GM18858 (cell line): ENCODE results near the gene ATXN1L.
A peak's percentile ranks its signal among the peaks of the same experiment; 100 is the strongest.
"Not testable (repeated sequence)": the region's sequence is repeated elsewhere in the genome, so short reads cannot be mapped to it uniquely, and the experiment has no call there.

ENCODE experiments used
- ATAC-seq: cut with Tn5 transposase; IDR thresholded peaks from one replicate; pipeline ENCODE4 v1.9.1; 2021; ENCODE audit not compliant: unreplicated experiment

Gene ATXN1L

DNA sequence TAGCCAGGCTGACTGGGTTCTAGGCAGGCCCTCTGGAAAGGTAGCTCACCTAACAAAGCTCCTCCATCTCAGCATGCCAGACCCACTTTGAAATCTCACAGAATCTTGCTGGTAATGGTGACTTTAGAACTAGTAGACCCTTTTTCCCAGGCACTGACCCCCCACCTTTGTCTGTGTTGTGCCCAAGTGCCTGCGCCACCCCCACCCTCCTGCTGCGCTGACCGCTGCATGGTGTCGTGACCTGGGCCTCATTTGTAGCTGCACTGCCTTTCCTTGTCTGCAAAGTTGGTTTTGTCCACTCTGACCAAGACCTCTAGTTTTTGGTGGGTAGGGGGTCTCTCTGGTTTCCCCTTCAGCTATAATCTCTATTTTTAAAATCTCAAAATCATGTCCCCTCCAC is 6.8 kb downstream of the ATXN1L start:
- ATAC-seq, result no peak

DNA sequence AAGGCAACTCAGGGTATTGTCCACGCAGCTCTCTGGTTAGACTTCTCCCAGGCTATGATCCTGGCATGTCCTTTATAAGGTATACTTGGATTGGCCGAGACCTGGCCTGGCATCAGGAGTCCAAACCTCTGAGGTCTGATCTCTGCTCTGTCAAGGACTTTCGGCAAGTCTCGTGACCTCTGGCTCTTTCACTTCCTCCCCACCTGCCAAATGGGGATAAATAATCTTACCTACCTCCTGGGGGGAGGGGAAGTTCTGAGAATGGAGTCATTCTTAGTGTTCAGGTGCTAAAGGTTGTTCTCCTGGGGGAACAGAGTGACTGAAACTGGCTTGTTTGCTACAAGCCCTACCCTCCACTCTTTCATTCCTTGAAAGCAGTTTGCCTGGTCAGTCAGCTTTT is 7.6 kb downstream of the ATXN1L start:
- ATAC-seq, result peak; percentile 46

DNA sequence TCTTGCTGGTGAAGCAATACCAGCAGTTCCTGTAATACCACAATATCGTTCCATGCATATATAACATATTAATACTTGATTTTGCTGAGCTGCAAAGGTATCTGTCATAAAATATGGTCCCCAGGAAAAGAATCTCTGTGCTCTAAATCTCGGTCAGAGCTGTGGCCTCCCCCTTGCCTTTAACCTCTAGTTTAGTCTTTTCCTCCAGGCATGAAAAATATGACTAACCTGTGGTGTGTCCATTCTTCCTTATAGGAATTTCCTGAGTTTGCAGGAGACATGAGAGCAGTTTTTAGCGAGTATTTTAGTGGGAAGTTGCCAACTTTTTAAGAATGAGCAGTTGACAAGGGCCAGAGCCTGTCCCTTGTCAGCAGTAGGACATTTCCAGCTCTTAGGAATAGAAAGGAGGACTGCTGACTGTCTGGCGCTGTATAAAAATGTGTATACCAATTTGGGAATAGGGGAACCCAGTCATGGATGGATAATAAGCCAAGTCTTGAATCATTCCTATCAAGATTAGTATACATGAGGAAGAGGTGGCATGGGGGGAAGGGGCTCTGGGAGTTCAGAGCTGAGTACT is 8.7 kb downstream of the ATXN1L start:
- ATAC-seq, result no peak

DNA sequence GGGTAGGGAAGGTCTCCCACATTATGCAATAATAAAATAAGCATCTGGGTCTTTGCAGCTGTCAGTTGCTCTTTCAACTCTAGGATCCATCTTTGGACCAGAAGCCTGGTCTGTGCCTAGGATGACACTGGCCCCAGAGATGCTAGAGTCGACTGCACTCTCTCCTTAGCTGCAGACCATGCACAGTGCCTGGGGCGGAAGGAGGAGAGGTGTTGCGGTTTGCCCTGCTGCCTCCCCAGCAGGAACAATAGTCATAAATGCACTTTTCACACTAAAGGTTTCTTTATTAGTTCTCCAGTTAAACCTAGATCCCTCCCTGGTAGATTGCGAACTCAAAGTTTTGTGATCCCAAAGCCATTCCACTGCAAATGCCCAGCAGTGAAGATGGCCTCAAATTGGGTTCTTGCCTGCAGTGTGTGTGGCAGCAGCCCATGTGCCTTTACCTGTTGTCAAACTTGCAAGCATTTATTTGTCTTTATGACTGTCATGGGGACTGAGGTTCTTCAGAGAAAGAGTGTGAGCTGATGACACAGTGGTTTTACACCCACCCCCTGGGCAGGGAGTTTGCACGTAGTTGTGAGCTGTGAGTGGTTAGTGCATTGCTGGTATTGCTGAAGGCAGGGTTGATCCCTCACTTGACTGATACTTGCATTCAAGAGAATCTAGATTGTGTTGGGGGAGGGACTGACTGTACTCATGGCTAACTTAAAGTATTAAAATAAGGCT is 10.3 kb downstream of the ATXN1L start:
- ATAC-seq, result no peak

DNA sequence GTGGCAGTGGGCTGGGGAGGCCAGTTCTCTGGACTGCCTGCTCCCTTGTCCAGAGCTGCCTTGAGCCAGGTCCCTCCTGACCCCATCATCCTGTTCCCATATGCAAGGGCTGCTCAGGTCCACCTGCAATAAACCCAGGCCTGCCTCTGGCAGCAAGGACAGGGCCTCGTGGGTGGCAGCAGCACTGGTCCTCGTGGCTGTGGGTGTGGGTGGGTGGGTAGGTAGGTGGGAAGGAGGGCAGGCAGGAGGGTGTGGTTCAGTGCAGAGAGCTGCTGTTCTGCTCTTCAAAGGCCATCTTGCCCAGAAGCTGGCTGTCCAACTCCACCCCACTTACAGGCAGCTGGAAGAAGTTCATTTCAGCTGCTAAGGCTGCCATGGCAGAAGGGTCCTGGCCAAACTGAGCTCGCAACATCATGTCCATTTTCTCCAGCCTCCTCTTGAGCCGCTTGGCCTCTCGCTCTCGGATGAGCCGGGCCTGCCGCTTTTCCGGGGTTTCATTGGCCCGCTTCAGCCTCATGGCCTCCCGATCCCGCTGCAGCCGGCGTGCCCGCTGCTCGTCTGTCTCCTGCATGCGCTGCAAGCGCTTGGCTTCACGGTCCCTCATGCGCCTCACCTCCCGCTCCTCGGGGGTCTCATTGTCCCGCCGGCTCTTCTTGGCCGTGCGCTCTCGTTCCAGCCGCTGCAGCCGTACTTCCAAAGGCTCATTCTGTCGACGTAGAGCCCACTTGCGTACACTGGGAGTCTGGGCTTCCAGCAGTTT is 14.2 kb downstream of the ATXN1L start:
- no peak for ATAC-seq

DNA sequence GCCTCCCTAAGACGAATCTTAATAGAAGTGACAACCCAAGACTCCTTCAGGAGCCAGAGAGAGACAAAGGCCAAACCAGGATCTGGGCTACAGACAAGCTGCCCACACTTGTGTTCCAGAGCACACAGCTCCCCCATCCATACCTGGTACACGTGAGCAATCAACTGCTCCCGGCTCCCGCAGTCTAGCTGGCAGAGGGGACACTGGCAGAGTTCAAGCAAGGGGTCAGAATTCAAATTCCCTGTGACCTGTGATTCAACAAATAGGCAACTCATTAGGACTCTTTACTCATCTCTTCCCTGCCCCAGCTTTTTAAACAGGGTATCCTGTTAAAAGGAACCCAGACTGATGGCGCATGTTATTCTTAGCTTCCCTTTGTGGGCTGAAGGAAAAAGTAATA is 18.2 kb downstream of the ATXN1L start:
- no peak for ATAC-seq

DNA sequence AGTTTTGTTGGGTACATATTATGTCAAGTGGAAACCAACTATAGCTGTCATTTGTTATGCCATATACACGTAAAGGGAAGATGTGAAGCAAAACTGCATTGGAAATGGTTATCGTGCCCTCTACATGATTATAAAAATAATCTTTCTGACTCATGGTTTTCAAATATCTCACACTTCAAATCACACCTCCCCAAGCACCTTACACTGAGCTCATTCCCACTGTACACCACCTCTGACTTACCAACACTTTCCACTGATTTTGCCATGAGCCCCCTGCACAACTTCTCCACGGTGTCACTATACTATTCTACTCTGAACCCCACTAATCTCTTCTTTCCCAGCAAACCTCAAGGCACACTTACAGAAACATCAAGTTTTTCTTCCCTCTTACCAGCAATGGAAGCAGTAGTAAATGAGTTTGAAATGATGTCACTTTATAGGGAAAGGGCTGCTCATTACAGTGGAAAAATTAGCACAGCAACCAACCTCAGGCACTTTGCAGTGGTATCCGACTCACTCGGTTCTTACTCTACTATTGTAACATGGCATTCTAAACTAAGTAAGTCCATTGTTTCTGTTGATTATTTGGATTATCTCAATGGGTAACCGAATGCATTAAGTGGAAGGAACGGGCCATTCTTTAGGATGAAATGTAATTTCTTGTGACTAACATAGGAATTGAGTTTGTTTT is 19.5 kb downstream of the ATXN1L start:
- ATAC-seq, result no peak

DNA sequence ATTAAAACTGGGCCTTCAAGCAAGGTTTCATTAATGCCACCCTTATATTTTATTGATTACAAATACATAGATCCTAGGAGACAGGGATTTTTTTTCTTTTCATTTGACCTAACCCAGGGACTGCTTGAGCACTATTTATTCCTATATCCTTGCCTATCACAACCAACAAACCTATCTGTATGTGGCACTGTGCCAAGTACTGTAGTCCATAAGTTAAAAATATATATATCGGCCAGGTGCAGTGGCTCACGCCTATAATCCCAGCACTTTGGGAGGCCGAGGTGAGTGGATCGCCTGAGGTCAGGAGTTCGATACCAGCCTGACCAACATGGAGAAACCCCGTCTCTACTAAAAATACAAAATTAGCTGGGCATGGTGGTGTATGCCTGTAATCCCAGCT is 21.4 kb downstream of the ATXN1L start:
- ATAC-seq, result not testable (repeated sequence)

DNA sequence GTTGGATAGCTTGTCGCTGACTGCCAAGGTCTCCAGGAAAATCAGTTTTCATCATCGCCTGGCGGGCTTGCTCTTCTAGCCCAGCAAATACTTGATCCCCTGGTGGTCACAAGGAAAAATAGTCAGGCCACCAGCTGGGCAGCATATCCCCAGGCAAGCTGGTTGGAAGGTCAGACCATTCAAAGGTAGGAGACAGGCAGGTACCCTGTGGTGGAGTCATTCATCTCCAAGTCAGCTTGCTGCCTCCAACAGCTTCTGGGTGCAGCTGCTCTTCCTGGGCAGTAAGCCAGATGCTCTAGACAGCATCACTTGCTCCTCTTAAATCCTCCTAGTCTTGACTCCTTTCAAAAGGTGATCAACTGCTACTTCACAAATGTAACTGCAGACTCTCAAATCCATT is 22.2 kb downstream of the ATXN1L start:
- no peak for ATAC-seq

DNA sequence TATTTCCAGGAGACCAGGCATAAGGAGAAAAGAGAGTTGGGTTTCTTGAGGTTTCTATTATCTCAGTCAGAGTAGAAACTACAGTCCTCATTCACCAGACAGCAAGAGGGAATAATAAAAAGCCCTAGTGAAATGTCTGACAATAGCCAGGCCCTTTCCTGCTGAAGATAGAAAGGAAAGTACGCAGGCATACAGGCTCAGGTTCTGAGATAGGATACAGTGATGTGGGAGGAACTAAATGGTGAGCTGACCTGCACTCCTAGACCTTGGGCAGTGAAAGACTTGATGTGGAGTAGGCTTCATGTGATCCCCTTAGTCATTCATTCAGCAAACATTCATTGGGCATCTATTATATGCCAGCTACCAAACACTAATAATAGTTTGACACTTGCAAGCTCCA is 23.3 kb downstream of the ATXN1L start:
- ATAC-seq, result no peak

DNA sequence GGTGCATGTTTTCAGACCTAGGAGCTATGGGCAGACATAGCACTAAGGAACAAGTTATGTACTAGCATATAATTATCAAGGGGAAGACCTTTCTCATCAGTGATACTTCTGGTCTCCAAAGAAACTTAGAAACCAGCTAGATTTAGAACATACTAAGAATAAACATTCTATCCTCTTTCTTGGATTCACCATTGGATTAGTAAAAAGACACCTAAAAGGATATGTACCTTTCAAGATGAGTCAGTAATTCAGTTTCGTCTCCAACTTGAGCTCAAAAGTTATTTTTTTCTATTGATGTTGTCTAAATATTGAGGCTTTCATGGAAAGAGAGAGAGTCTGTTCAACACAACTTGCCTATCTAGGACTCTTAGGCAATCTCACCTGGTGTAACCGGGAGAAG is 25.0 kb downstream of the ATXN1L start:
- no peak for ATAC-seq

DNA sequence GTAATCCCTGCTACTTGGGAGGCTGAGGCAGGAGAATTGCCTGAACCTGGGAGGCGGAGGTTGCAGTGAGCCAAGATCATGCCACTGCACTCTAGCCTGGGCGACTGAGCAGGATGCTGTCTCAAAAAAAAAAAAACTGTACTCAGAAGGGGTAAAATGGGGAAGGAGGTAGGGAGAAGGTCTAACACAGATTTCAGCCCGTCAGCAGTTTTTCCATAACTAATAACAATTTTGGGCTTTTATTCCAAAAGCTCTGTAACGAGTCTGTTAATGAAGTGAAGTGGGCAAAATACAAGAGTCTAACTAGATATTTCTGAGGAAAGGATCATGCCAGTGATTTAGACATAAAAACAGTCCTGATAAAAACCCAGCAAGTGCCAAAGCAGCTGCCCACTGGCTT is 27.4 kb downstream of the ATXN1L start:
- ATAC-seq, result no peak

DNA sequence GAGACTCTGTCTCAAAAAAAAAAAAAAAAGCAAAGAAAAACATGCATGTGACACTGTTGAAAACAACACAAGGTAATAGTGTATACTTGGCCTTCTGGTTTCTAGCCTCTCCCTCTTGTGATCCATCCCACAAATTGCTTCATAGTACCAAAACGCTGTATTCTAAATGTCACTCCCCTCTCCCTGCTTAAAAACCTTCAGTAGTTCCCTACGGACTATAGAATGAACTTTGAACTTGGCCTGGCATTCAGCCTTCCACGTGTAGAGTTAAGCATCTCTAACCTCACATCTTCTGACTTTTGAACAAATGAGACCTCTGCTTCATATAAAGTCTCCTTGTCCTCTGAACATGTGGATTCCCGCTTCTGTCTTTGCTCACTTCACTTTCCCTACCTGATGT is 33.1 kb downstream of the ATXN1L start:
- ATAC-seq, result no peak

DNA sequence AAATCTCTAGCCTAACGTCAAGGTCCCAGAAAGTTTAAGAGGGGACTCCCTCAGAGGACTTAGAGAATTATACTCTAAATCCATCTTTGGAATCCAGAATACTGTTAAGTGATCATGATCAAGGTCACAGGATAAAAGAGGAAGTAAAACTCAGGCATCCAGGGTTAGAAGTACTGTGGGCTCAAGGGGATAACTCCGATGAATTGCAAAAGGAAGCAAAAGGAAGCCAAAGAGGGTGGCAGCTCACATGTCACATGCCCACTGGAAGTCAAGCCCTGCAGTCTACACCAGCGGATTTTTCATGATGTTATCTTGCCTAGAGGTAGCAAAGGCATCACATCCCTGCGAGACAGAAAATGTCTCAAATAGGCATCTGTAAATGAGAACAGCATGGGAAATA is 34.4 kb downstream of the ATXN1L start:
- ATAC-seq, result no peak

DNA sequence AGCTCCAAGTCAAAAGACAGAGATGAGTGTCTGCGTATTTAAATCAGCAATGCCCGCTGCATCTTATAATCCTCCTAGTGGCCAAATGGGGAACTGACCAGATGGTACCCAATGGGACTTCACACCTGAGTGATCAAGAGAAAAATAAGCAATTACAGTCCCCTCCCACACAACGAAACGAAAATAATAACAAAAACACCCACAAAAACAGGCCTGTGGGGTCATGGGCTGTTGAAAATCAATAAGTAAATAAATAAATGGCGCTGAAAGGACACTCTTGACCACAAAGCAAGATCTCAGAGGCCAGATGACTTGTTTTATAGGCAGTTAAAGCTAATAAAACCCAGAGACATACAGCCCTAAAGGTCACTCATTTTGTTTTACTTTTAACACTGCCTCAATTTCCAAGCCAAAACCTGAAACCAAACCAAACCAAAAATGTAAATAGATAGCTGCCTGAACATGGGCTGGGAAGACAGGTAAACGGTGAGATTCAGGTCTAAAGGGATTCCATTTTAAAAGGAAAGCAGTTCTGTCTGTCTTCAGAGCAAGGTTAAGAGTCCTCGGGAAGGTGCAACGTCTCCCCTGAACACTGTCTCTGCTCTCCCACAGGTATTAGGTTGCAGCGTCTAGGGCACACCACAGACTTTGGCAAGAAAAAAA is 36.9 kb downstream of the ATXN1L start:
- ATAC-seq, result peak; percentile 35

DNA sequence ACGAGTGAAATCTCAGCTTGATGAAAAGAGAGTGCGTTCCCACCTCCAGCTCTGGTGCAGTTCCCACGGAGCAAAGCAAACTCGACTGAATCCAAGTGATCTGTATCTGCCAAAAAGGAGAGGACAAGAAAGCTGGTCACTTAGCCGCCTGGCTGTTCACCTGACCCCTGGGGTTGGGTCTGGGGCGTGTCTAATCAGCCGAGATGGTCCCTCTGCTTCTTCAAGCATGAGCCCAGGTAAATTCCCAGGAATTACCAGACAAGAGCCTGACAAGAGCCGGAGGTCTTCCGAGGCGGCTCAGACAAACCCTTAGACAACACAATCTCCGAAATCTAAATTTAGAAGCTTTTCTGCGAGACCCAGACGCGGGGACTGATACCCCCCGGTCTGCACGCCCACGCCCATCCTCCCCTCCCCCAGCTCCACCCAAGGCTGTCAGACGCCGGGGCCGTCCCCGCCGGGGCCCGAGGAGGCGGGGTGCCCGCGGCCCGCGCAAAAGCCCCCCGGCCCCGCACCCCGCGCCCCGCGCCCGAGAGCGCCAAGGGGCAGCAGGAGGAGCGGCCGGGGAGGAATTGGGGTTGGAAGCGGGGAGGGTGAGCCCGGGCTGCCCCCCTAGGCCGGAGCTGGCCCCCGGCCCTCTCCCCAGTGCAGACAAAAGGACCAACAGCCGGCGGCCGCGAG is 37.5 kb downstream of the ATXN1L start:
- ATAC-seq, result no peak

DNA sequence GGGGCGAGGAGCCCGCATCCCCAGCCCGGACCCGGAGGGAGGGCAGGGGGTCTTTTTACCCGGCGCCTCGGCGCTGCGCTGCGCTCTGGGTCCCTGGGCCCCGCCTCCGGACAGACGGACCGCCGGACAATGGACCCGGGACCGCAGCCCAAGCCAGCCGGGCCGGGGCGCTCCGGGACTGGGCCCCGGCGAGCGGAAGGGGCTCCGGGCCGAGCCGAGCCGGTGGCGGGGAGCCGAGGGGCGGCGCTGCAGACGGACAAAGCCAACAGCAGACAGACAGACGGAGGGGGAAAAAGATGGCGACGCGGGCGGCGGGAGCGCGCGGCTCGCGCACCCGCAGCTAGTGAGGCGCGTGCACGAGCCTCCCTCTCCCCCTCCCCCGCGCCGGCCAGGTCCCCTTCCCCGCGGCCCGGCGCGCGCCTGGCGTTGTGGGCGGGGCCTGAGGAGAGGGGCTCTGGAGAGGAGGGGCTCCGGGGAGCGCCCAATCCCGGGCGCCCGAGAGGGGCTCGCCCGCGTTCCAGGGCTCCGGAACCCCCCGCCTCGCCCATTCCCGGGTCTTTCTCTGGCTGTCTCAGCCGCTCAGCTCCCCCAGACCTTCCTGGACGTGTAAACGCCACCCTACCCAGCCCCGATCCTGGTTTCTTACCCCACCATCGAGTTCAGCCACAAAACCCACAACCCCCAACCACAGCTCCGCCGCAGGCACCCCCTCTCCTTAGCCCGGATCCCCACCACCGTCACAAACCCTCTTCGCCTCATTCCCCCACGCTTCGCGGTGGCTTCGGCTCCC is 38.3 kb downstream of the ATXN1L start, which contains the start of gene ZNF821:
Gene ZNF821 (minus strand): TSS at position 334 of the 790 bp plus-strand sequence. CDS start 4,236 bp downstream, outside the sequence.
- no peak for ATAC-seq

DNA sequence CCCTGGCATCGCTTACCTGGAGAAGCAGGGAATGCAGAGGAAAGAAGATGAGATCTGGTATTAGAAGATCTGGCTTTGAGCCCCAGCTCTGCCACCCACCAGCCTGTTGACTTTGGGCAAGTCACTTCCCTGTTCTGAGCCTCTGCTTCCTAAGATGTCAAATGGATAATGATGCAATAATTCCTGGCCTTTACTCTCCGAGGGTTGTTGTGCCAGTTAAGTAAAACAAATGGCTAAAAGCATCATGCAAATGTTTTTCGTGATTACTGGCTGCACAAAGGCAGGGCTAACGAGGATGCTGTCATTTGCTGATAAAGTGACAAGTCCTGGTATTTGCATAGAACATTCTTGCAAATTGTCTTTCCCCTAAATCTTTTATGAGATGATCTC is 39.5 kb downstream of the ATXN1L start:
- ATAC-seq, result no peak

DNA sequence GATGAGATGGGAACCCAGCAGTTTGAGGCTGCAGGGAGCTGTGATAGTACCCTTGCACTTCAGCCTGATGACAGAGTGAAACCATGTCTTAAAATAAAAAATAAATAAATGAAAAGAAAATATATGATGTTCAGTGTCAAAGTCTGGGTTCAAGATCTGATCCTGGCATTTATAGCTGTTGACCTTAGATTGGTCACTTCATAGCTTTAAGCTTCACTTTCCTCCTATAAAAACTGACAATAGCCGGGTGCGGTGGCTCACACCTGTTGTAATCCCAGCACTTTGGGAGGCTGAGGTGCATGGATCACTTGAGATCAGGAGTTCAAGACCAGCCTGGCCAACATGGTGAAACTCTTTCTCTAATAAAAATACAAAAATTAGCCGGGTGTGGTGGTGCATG is 43.4 kb downstream of the ATXN1L start:
- no peak for ATAC-seq

DNA sequence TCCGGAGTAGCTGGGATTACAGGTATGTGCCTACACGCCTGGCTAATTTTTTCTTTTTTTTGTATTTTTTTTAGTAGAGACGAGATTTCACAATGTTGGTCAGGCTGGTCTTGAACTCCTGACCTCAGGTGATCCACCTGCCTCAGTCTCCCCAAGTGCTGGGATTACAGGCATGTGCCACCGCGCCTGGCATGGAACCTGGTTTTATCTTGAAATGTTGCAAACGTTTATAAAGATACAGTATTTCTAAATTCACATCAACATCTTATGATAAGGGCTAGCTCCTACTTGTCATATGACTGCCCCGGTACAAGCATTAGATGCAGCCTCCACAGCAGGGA is 48.1 kb downstream of the ATXN1L start:
- ATAC-seq, result no peak
